HepG2 (cell line): ENCODE measurements around the gene TM7SF3. TPM values are rescaled to one million over a fixed set of nuclear protein-coding genes. Genes with fewer than 3 reads are reported as not detected.
A peak's percentile ranks its signal among the peaks of the same experiment; 100 is the strongest.

Experiments used
- BHLHE40 ChIP-seq: IDR thresholded peaks from 2 replicates; pipeline ENCODE4 v1.6.1; 2011; ENCODE audit warnings: low read length, improper control_type of control experiment
- GZF1 ChIP-seq: sonication (generic); formaldehyde crosslinking; IDR thresholded peaks from 2 replicates; pipeline ENCODE4 v1.5.1; 2020; ENCODE audit warnings: mild to moderate bottlenecking, missing genetic modification reagents
- JARID2 ChIP-seq: sonication (generic); formaldehyde crosslinking; IDR thresholded peaks from 2 replicates; pipeline ENCODE4 v1.8.1; 2023; ENCODE audit warnings: missing genetic modification reagents, inconsistent platforms; ENCODE audit not compliant: insufficient replicate concordance
- KDM5A ChIP-seq: fragments of 200-600 bp; sonication (generic); IDR thresholded peaks from 2 replicates; pipeline ENCODE4 v1.7.0; 2018; ENCODE audit warnings: antibody characterized with exemption, mild to moderate bottlenecking, low read length, borderline replicate concordance
- PAX8 ChIP-seq: sonication (generic); formaldehyde crosslinking; IDR thresholded peaks from 2 replicates; pipeline ENCODE4 v1.8.0; 2022; ENCODE audit warnings: mild to moderate bottlenecking, missing genetic modification reagents, borderline replicate concordance
- POLR2A ChIP-seq, 2 experiments: IDR thresholded peaks; 2 replicates each; pipeline ENCODE4 v1.6.1; 2011; ENCODE audit warnings: low read depth in 2 of 2, low read length in 2 of 2, mild to moderate bottlenecking in 1 of 2, moderate library complexity in 1 of 2; ENCODE audit not compliant: insufficient read depth in 1 of 2
- TGIF2 ChIP-seq: IDR thresholded peaks from 2 replicates; pipeline ENCODE4 v1.6.1; 2016; ENCODE audit warnings: control low read depth, missing compliant biosample characterization
- ZNF343 ChIP-seq: sonication (generic); formaldehyde crosslinking; IDR thresholded peaks from 2 replicates; pipeline ENCODE4 v1.4.0; 2020; ENCODE audit warnings: mild to moderate bottlenecking, missing genetic modification reagents
- ZNF530 ChIP-seq: sonication (generic); formaldehyde crosslinking; IDR thresholded peaks from 2 replicates; pipeline ENCODE4 v1.5.0; 2020; ENCODE audit warnings: low read depth, mild to moderate bottlenecking, missing genetic modification reagents
- ZNF549 ChIP-seq: sonication (generic); formaldehyde crosslinking; IDR thresholded peaks from 2 replicates; pipeline ENCODE4 v1.5.0; 2020; ENCODE audit warnings: missing genetic modification reagents
- ZNF569 ChIP-seq: sonication (generic); formaldehyde crosslinking; IDR thresholded peaks from 2 replicates; pipeline ENCODE4 v1.5.0; 2020; ENCODE audit warnings: mild to moderate bottlenecking, missing genetic modification reagents, moderate library complexity, borderline replicate concordance
- ZNF660 ChIP-seq: sonication (generic); formaldehyde crosslinking; IDR thresholded peaks from 2 replicates; pipeline ENCODE4 v1.5.1; 2020; ENCODE audit warnings: mild to moderate bottlenecking, low read depth, missing genetic modification reagents, borderline replicate concordance
- polyA plus RNA-seq, 8 experiments: library from polyadenylated mRNA; depleted of rRNA in 3 of 8; stranded (reverse) in 7 of 8; unstranded in 1 of 8; fragments of >200 nt; fragmentation: Illumina TruSeq in 4 of 8; extraction: Trizol in 4 of 8; gene quantifications; 2 replicates each; pipeline versions ENCODE4 v1.2.1 to v1.2.3, GENCODE V29; 2011 to 2016; ENCODE audit warnings: low read depth in 4 of 8, missing spikeins in 1 of 8, mixed read lengths in 1 of 8; ENCODE audit not compliant: insufficient read depth in 1 of 8
- total RNA-seq, 5 experiments: library from RNA; depleted of rRNA; stranded (reverse); fragments of >200 nt; fragmentation: Illumina TruSeq; extraction: Trizol; gene quantifications; 2 replicates each; pipeline ENCODE4 v1.2.3, GENCODE V29; 2016; ENCODE audit warnings: low read depth in 1 of 5
- TF ChIP-seq, protein P1 (sequence below): sonication (generic); formaldehyde crosslinking; IDR thresholded peaks from 2 replicates; pipeline ENCODE4 v1.4.0; 2020; ENCODE audit warnings: mild to moderate bottlenecking, missing genetic modification reagents
- TF ChIP-seq, protein P2 (sequence below): sonication (generic); formaldehyde crosslinking; IDR thresholded peaks from 2 replicates; pipeline ENCODE4 v1.4.0; 2020; ENCODE audit warnings: missing genetic modification reagents, borderline replicate concordance
- TF ChIP-seq, protein P3 (sequence below): IDR thresholded peaks from 2 replicates; pipeline ENCODE4 v1.6.1; 2016
- TF ChIP-seq, protein P4 (sequence below): IDR thresholded peaks from 2 replicates; pipeline ENCODE4 v1.6.1; 2016; ENCODE audit warnings: low read depth, borderline replicate concordance

Gene TM7SF3
- total and polyA plus RNA-seq, 2 of the 13 experiments (the other 11 are each of a cell fraction or from before 2014, with no cell fraction given) = 116 to 142 TPM

DNA sequence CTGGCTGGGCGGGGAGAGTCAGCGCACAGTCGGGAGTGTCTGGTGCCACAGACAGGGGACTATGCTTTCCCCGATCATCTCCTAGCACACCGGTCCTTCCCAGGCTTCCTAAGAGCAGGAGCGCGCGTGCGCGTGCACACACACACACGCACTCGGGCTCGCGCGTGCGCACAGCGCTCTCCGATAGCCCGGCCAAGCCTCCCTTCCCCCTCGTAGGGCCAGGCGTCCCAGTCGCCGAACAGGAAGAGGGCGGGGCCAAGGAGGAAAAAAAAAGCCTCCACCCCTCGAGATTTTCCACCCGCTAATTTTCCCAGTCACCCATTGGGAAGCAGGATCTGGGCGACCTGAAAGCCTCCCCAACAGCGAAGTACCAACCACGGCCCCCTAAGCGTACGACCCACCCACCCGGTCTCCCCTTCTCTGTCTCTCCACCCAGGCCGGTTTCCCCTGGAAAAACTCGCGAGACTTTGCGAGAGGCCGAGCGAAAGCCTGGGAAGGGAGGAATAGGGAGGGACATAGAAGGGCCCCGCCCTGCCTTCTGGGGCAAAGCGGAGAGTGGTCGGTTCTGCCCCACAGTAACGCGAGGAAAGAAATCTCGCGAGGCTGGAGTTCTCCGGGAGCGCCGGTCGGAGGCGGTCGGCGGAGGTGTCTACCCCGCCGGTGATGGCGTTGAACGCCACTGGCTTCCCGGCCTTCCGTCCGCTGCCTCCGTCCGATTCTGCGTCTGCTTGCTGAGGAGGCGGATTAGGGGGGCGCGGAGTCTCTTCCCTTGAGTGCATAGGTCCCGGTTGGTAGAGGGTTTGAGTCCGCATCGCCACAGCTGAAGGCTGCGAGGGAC, 76.1 kb downstream of the TM7SF3 start, which contains the start of the genes FGFR1OP2 and INTS13 (continued):
- TF ChIP-seq, protein P1, sequence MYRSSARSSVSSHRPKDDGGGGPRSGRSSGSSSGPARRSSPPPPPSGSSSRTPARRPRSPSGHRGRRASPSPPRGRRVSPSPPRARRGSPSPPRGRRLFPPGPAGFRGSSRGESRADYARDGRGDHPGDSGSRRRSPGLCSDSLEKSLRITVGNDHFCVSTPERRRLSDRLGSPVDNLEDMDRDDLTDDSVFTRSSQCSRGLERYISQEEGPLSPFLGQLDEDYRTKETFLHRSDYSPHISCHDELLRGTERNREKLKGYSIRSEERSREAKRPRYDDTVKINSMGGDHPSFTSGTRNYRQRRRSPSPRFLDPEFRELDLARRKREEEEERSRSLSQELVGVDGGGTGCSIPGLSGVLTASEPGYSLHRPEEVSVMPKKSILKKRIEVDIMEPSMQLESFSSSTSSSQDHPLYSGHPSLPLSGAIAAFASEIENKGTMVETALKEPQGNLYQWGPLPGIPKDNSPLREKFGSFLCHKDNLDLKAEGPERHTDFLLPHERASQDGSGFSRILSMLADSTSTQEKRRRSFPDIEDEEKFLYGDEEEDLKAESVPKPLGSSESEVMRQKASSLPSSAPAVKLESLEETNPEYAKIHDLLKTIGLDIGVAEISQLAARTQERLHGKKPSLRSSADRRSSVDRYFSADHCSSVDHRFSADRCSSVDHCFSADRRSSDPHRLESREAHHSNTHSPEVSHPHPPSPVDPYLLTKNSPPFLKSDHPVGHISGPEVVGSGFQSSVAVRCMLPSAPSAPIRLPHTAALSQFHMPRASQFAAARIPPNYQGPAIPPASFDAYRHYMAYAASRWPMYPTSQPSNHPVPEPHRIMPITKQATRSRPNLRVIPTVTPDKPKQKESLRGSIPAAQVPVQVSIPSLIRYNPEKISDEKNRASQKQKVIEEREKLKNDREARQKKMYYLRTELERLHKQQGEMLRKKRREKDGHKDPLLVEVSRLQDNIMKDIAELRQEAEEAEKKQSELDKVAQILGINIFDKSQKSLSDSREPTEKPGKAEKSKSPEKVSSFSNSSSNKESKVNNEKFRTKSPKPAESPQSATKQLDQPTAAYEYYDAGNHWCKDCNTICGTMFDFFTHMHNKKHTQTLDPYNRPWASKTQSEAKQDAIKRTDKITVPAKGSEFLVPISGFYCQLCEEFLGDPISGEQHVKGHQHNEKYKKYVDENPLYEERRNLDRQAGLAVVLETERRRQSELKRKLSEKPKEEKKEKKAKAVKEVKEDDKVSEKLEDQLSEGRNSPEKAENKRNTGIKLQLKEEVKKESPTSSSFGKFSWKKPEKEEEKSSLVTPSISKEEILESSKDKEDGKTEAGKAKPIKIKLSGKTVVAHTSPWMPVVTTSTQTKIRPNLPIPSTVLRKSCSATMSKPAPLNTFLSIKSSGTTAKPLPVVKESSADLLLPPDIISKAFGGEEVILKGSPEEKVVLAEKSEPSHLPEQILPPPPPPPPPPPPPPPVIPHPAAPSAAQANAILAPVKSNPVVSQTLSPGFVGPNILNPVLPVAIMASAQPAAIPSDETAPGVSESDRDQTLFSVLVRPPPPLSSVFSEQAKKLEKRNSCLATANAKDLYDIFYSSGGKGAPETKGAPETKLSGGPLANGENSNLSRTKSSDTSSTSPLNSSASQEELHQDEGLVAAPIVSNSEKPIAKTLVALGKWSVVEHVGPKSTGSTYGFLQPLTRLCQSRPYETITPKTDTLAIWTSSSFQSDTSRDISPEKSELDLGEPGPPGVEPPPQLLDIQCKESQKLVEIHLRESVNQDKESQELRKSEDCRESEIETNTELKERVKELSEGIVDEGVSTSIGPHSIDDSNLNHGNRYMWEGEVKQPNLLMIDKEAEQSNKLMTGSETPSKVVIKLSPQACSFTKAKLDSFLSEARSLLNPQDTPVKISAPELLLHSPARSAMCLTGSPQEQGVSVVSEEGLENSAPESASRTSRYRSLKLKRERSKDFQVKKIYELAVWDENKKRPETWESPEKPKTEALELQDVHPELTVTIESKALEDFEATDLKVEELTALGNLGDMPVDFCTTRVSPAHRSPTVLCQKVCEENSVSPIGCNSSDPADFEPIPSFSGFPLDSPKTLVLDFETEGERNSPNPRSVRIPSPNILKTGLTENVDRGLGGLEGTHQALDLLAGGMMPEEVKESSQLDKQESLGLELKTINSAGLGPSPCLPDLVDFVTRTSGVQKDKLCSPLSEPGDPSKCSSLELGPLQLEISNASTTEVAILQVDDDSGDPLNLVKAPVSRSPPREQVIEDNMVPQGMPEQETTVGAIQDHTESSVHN (CRISPR knock-in tag) = 0 out of 2 replicates have a peak, but pooled peaks have one; percentile 59
- TF ChIP-seq, protein P2, sequence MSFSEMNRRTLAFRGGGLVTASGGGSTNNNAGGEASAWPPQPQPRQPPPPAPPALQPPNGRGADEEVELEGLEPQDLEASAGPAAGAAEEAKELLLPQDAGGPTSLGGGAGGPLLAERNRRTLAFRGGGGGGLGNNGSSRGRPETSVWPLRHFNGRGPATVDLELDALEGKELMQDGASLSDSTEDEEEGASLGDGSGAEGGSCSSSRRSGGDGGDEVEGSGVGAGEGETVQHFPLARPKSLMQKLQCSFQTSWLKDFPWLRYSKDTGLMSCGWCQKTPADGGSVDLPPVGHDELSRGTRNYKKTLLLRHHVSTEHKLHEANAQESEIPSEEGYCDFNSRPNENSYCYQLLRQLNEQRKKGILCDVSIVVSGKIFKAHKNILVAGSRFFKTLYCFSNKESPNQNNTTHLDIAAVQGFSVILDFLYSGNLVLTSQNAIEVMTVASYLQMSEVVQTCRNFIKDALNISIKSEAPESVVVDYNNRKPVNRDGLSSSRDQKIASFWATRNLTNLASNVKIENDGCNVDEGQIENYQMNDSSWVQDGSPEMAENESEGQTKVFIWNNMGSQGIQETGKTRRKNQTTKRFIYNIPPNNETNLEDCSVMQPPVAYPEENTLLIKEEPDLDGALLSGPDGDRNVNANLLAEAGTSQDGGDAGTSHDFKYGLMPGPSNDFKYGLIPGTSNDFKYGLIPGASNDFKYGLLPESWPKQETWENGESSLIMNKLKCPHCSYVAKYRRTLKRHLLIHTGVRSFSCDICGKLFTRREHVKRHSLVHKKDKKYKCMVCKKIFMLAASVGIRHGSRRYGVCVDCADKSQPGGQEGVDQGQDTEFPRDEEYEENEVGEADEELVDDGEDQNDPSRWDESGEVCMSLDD (CRISPR knock-in tag) = no peak
- no peak for TF ChIP-seq ZNF549
- TF ChIP-seq GZF1 (CRISPR knock-in tag) = no peak
- TF ChIP-seq ZNF343 (CRISPR knock-in tag) = peak; percentile 91; the same call in 1 of the 2 replicates
- peak; percentile 73; the same call in 1 of the 2 replicates for TF ChIP-seq KDM5A
- TF ChIP-seq, protein P3, sequence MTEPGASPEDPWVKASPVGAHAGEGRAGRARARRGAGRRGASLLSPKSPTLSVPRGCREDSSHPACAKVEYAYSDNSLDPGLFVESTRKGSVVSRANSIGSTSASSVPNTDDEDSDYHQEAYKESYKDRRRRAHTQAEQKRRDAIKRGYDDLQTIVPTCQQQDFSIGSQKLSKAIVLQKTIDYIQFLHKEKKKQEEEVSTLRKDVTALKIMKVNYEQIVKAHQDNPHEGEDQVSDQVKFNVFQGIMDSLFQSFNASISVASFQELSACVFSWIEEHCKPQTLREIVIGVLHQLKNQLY (CRISPR knock-in tag) = no peak
- TF ChIP-seq BHLHE40 = no peak
- peak; percentile 61; the same call in 1 of the 2 replicates for TF ChIP-seq ZNF569 (CRISPR knock-in tag)
- TF ChIP-seq PAX8 (CRISPR knock-in tag) = peak; percentile 49; the same call in 1 of the 2 replicates
- TF ChIP-seq ZNF660 (CRISPR knock-in tag) = no peak
- no peak for TF ChIP-seq JARID2
- TF ChIP-seq TGIF2 (CRISPR knock-in tag) = peak; percentile 46; the same call in 1 of the 2 replicates
- TF ChIP-seq POLR2A (IDR thresholded peaks at IDR 0.05; ENCODE audit: insufficient read depth in 1 of 2, low read depth in 2 of 2, low read length in 2 of 2) = peak; percentile 96 to 97
- TF ChIP-seq ZNF530 (CRISPR knock-in tag) = no peak
- TF ChIP-seq, protein P4, sequence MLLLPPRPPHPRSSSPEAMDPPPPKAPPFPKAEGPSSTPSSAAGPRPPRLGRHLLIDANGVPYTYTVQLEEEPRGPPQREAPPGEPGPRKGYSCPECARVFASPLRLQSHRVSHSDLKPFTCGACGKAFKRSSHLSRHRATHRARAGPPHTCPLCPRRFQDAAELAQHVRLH (CRISPR knock-in tag) = peak; percentile 85; the same call in 1 of the 2 replicates
